Progenitor cell of endocrine pancreas (in vitro differentiated cells): ENCODE results near the gene ATOH8. TPM values are rescaled to one million over a fixed set of nuclear protein-coding genes. Genes with fewer than 3 reads are reported as not detected.

Source experiments
- DNase-seq: peaks from one replicate; pipeline ENCODE4 v3.0.0; 2021; ENCODE audit warnings: low spot score; ENCODE audit not compliant: unreplicated experiment
- H3K27ac Mint-ChIP-seq: 2 replicates; pipeline ENCODE4 v1.8.0; 2021; ENCODE audit warnings: mild to moderate bottlenecking, moderate library complexity, mixed read lengths
- H3K27me3 Mint-ChIP-seq: 2 replicates; pipeline ENCODE4 v1.8.0; 2021; ENCODE audit warnings: mixed read lengths
- H3K36me3 Mint-ChIP-seq: 2 replicates; pipeline ENCODE4 v1.8.0; 2022; ENCODE audit warnings: mixed read lengths; ENCODE audit not compliant: insufficient read depth
- H3K4me1 Mint-ChIP-seq: 2 replicates; pipeline ENCODE4 v1.8.0; 2021; ENCODE audit warnings: low read depth, mixed read lengths
- H3K4me3 Mint-ChIP-seq: 2 replicates; pipeline ENCODE4 v1.8.0; 2021; ENCODE audit warnings: low read depth, mild to moderate bottlenecking, moderate library complexity, mixed read lengths
- H3K9me3 Mint-ChIP-seq: 2 replicates; pipeline ENCODE4 v1.8.0; 2021; ENCODE audit warnings: low read depth, mixed read lengths
- total RNA-seq: library from RNA; stranded (reverse); gene quantifications from 2 replicates; pipeline ENCODE4 v1.2.1, GENCODE V29; 2021
- TF ChIP-seq, protein P1 (sequence below): fragments of 200-600 bp; sonication (generic); IDR thresholded peaks from one replicate; pipeline ENCODE4 v1.5.0; 2021; ENCODE audit warnings: antibody characterized with exemption, mild to moderate bottlenecking; ENCODE audit not compliant: unreplicated experiment

ATOH8 gene
- total RNA-seq, 1 donor from 2014 or later, result 1.3 TPM

DNA sequence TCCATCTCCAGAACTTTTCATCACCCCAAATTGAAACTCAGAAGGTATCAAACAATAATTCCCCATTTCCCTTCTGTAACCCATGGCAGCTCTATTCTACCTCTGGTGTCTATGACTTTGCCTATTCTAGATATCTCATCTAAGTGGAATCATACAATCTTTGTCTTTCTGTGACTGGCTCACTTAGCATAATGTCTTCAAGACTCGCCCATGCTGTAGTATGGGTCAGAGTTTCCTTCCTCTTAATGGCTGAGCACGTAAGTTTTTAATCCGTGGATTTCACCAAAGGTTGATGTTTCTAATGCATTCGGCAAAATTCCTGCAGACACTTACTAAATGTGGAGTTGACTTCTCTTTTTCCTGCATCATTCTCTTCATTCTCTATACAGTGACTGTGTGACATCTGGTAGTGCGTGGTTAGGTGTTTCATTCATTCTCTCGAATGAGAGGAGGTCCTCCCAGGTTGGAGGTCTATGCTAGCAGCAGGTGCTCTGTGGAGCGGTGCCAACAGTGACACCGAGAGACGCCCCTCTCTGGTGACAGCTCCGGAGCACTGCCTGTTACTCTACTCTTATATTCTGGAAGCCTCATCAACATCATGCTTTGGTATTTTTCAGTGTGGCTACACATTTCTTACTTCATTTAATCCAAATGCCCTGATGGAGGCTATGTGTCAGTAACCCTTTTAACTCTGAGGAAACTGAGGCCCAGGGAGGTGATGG is 50.1 kb downstream of the ATOH8 start:
- Mint-ChIP-seq H3K4me3 (no peak overlapping the region), H3K36me3 (no peaks in the 10 kb centered on the region), H3K4me1 (no peaks in the 10 kb centered on the region), H3K27me3 (peaks cover 5% of the 10 kb centered on the region), H3K27ac (no peak overlapping the region), H3K9me3 (no peaks in the 10 kb centered on the region)
- DNase-seq, result no peak
- TF ChIP-seq, protein P1, sequence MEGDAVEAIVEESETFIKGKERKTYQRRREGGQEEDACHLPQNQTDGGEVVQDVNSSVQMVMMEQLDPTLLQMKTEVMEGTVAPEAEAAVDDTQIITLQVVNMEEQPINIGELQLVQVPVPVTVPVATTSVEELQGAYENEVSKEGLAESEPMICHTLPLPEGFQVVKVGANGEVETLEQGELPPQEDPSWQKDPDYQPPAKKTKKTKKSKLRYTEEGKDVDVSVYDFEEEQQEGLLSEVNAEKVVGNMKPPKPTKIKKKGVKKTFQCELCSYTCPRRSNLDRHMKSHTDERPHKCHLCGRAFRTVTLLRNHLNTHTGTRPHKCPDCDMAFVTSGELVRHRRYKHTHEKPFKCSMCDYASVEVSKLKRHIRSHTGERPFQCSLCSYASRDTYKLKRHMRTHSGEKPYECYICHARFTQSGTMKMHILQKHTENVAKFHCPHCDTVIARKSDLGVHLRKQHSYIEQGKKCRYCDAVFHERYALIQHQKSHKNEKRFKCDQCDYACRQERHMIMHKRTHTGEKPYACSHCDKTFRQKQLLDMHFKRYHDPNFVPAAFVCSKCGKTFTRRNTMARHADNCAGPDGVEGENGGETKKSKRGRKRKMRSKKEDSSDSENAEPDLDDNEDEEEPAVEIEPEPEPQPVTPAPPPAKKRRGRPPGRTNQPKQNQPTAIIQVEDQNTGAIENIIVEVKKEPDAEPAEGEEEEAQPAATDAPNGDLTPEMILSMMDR, result no peak

DNA sequence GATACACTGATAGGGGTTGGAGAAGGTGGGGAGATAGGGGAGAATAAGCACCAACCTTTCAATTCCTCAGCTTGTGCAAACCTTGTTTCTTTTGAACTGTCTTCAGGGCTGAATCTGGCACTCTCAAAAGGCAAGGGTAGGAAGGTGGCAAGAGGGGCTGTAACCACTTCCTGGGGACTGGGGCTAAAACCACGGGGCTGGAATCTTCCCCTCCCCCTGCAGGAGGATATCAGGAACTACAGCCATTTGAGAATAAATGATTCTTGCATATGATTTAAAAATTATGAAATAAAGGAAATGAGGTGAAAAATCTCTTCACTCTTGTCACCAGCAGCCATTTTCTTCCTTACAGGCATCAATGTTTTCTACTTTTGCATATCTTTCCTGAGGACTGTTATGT is 50.8 kb downstream of the ATOH8 start:
- H3K4me1 Mint-ChIP-seq, result no peaks in the 10 kb centered on the region
- no peak overlapping the region for H3K4me3 Mint-ChIP-seq
- H3K27ac Mint-ChIP-seq, result no peak overlapping the region
- no peaks in the 10 kb centered on the region for H3K36me3 Mint-ChIP-seq
- H3K27me3 Mint-ChIP-seq, result peaks cover 2% of the 10 kb centered on the region
- H3K9me3 Mint-ChIP-seq, result no peaks in the 10 kb centered on the region
- no peak for DNase-seq
- TF ChIP-seq, protein P1, result peak; percentile 65

DNA sequence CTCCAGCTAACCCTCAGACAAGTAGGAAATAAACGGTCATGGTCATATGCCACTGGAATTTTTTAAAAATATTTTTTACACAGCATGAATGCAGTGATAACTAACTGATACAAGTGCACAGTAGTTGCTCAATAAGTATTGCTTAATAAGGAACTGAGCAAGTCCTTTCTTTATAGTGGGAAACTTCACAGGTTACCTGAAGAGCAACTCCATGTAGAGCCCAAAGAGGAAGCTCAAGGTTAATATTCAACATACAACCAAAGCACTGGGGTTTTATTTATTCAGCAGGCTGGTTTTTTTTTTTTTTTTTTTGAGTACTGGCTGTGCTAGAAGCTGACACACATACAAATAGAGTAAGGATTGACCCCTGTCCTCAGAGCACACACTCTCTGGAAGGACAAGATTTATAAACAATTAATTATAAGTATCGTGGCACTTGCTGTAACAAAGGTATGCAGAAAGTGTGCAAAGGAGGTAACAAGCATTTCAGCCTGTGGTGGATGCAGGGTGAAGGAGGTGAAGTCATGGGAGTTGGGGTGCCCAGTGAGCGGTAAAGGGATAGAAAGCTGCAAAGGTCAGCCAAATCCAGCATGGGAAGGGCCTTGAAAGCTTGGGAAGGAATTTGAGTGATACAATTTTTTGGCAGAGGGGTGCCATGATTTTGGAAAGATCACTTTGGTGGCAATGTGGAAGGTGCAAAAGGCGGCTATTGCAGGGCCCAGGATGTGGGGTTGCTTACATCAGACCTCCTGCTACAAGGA is 52.7 kb downstream of the ATOH8 start:
- Mint-ChIP-seq H3K27me3 (peaks cover 3% of the 10 kb centered on the region), H3K9me3 (no peaks in the 10 kb centered on the region), H3K27ac (no peak overlapping the region), H3K36me3 (no peaks in the 10 kb centered on the region), H3K4me1 (peaks cover 3% of the 10 kb centered on the region), H3K4me3 (no peak overlapping the region)
- TF ChIP-seq, protein P1, result no peak
- DNase-seq, result no peak

DNA sequence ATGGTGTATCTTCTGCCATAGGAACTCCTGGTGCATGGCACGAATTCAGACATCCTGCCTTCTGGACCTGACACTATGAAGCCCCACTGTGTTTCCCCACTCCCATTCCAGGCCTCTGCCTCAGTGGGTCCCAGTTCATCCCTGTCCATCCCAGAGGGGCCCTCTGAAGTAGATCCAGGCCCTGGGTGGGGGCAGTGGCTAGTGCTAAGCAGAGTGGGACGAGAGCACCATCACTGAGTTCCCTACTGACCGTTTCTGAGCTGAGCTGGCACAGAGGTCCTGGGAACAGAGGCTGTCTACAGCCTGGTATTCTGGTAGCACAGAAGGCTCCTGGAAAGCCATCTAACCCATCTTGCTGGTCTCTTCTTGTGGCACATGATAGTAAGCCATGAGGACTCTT is 54.0 kb downstream of the ATOH8 start:
- Mint-ChIP-seq H3K27me3 (peaks cover 3% of the 10 kb centered on the region), H3K4me1 (peaks cover 3% of the 10 kb centered on the region), H3K36me3 (no peaks in the 10 kb centered on the region), H3K27ac (no peak overlapping the region), H3K4me3 (no peak overlapping the region), H3K9me3 (no peaks in the 10 kb centered on the region)
- DNase-seq, result no peak
- TF ChIP-seq, protein P1, result no peak

DNA sequence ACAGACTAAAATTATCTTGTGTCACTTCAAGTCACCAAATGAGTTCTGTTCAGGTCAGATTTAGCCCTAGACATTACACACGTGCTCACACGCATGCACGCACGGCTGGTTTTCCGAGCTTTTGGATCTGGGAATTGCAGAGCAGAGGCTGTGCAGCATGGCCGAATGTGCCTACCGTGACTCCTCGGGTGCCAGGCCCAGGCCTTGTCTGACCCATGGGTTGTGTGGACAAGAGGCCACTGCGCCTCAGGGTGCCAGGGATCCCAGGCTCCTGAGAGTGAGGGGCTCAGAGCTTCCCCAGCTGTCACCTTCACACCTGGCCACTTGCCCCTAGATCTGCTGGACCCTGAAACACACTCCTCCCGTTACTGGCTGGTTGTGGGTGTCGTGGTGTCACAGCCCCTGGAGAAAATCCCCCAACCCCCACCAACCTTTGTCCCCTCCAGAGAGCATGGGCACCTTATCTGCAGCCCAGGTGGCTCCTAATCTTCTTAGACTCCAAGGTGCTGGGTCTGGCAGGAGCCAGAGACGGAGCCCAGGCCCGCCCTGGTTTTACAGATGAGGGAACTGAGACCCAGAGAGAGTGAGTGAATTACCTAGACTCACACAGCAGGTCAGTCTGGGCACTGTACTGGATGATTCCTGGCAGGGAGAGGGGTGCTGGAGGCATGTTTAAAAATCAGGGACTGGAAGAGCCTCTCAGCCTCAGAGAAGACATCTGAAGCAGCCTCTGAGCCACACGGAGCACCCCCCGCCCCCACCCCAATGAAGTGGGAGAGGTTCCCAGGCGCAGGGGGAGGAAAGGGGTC is 56.8 kb downstream of the ATOH8 start:
- Mint-ChIP-seq H3K4me1 (peaks cover 3% of the 10 kb centered on the region), H3K4me3 (no peak overlapping the region), H3K27me3 (peaks cover 9% of the 10 kb centered on the region), H3K27ac (no peak overlapping the region), H3K9me3 (no peaks in the 10 kb centered on the region), H3K36me3 (no peaks in the 10 kb centered on the region)
- TF ChIP-seq, protein P1, result no peak
- DNase-seq, result no peak
